ENCODE results near the gene TRERF1. TPM values are rescaled to one million over a fixed set of nuclear protein-coding genes. Genes with fewer than 3 reads are reported as not detected.

The TRERF1 gene
- polyA plus RNA-seq, 1 of the 3 experiments (the other 2 are of a cell fraction): 3.6 TPM

- Histone ChIP-seq H3K4me1 (ENCODE audit: control insufficient read depth in 1 of 2, insufficient read depth in 2 of 2, low read depth in 1 of 2, low read length in 1 of 2) (peaks cover 10 to 13% of the 10 kb centered on the region in 2 experiments; a peak in 3 of 4 replicates), H3K27ac (ENCODE audit: low read depth in 2 of 2, low read length in 1 of 2) (no peak overlapping the region), H3F3A (replicated peaks; ENCODE audit: insufficient read depth) (no peaks in the 10 kb centered on the region), H4K20me1 (ENCODE audit: insufficient read depth) (no peaks in the 10 kb centered on the region), H3K36me3 (replicated peaks in 1 of 2; ENCODE audit: control insufficient read depth in 1 of 2, insufficient read depth in 2 of 2, low read length in 1 of 2) (no peaks in the 10 kb centered on the region), H3K9ac (no peak overlapping the region), H3K4me2 (no peak overlapping the region), H3K9me2 (no peaks in the 10 kb centered on the region), H3K9me3 (no peaks in the 10 kb centered on the region), H2AFZ (ENCODE audit: low read depth) (no peak overlapping the region), H3K79me2 (ENCODE audit: insufficient read depth) (no peaks in the 10 kb centered on the region), H3K4me3 (ENCODE audit: low read depth in 2 of 2, low read length in 1 of 2) (no peak overlapping the region), H3K27me3 (ENCODE audit: insufficient read depth) (no peaks in the 10 kb centered on the region)
- DNase-seq: no peak
- 94% methylated on average over 13 of the region's 13 CpGs for WGBS (ENCODE audit: low lambda C conversion rate)
- POLR2A ChIA-PET: no interaction called here
- TF ChIP-seq RFX5 (IDR thresholded peaks at IDR 0.05; ENCODE audit: low read length): no peak
- no peak for TF ChIP-seq SMC3 (IDR thresholded peaks at IDR 0.05; ENCODE audit: low read depth, low read length)
- no peak for TF ChIP-seq YY1 (IDR thresholded peaks at IDR 0.05; ENCODE audit: low read depth)
- no peak for TF ChIP-seq USF1 (IDR thresholded peaks at IDR 0.05; ENCODE audit: borderline replicate concordance, low read depth)
- TF ChIP-seq EP300 (IDR thresholded peaks at IDR 0.05; ENCODE audit: borderline replicate concordance in 1 of 2, low read depth in 1 of 2, low read length in 1 of 2): no peak
- no peak for TF ChIP-seq CHD2 (IDR thresholded peaks at IDR 0.05; ENCODE audit: low read length, partially characterized antibody)
- no peak for TF ChIP-seq ZBTB33 (IDR thresholded peaks at IDR 0.05; ENCODE audit: borderline replicate concordance, low read depth)
- TF ChIP-seq ELF1 (IDR thresholded peaks at IDR 0.05): no peak
- CTCF ChIA-PET: interaction anchor here (1.0 to 1.3 kb wide), 2 partner anchors 16 to 271 kb away, joined by 4 to 5 read pairs; no protein-coding TSS in a partner anchor
Measured at GRCh38 chr6:42276034-42276890, 175.5 kb downstream of the TRERF1 start.

GRCh38 chr6:42275376-42276033 lies 176.2 kb downstream of the TRERF1 start:
- H3K27ac ChIP-seq (ENCODE audit: low read depth in 2 of 2, low read length in 1 of 2): no peak overlapping the region
- ChIA-PET CTCF (no interaction called here), POLR2A (no interaction called here)

More at GRCh38 chr6:42275376-42276033, 176.2 kb downstream of the TRERF1 start:
- Histone ChIP-seq H3F3A (replicated peaks; ENCODE audit: insufficient read depth) (no peaks in the 10 kb centered on the region), H3K79me2 (ENCODE audit: insufficient read depth) (no peaks in the 10 kb centered on the region), H3K9ac (no peak overlapping the region), H3K4me3 (ENCODE audit: low read depth in 2 of 2, low read length in 1 of 2) (no peak overlapping the region), H4K20me1 (ENCODE audit: insufficient read depth) (no peaks in the 10 kb centered on the region), H3K4me2 (no peak overlapping the region), H2AFZ (ENCODE audit: low read depth) (no peak overlapping the region), H3K4me1 (ENCODE audit: control insufficient read depth in 1 of 2, insufficient read depth in 2 of 2, low read depth in 1 of 2, low read length in 1 of 2) (peaks cover 8 to 12% of the 10 kb centered on the region in 2 experiments; a peak in 3 of 4 replicates), H3K9me2 (no peaks in the 10 kb centered on the region), H3K36me3 (replicated peaks in 1 of 2; ENCODE audit: control insufficient read depth in 1 of 2, insufficient read depth in 2 of 2, low read length in 1 of 2) (no peaks in the 10 kb centered on the region), H3K9me3 (no peaks in the 10 kb centered on the region), H3K27me3 (ENCODE audit: insufficient read depth) (no peaks in the 10 kb centered on the region)
- WGBS (ENCODE audit: low lambda C conversion rate): 96% methylated on average over 11 of the region's 12 CpGs
- TF ChIP-seq USF2 (IDR thresholded peaks at IDR 0.05; ENCODE audit: borderline replicate concordance, low read depth, low read length): no peak
- no peak for DNase-seq

Data from SK-N-SH (cell line).